HuH-7 (cell line): Measurements from ENCODE around the gene KRTAP3-1.

Source experiments
- DNase-seq: peaks from one replicate; pipeline ENCODE4 v3.0.0; 2011; ENCODE audit warnings: low spot score

KRTAP3-1 gene

DNA sequence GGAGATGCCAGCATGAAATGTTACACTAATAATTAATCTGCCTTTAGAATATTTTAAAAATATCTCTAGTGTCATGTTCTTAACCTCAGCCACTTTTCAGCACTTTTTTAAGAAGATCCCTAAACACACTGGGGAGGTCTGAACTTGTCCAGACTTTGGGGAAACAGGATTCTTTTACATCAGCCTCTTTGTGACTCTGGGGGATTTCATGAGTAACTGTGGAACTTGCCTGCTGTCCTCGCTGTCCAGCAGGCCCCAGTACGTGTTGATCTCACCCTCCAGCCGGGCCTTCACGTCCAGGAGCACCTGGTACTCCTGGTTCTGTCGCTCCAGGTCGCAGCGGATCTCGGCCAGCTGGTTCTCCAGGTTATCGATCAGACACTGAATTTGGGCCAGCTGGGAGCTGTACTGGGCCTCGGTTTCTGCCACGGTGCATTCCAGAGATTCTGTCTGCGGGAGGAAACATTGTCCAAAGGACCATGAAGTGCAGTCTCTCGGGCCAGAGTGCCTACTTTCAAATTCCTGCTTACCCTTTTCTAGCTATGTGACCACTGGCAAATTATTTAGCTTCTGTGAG, 30.3 kb downstream of the KRTAP3-1 start:
- no peak for DNase-seq

DNA sequence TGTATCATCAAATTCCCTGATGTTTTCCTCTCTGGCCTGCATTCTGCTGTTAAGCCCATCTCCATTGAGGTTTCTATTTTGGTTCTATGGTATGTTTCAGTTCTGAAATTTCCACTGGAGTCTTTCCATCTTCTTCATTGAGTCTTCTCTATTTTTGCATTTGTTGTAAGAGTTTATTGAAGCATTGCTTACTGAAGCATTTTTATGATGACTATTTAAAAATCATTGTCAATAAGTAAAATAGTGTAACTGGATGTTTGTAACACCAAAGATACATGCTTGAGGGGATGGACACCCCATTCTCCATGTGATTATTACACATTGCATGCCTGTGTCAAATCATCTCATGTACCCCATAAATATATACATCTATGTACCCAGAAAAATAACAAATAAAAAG, 33.4 kb downstream of the KRTAP3-1 start:
- no peak for DNase-seq

DNA sequence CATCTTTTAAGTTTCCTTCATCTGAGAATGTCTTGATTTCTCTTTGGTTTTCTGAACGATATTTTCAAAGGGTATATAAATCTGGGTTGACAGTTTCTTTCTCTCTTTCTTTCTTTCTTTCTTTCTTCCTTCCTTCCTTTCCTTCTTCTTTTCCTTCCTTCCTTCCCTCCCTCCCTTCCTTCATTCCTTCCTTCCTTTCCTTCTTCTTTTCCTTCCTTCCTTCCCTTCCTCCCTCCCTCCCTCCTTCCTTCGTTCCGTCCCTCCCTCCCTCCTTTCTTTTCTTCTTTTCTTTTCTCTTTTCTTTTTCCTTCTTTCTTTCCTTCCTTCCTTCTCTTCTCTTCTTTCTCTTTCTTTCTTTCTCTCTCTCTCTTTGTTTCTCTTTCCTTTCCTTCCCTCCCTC, 34.6 kb downstream of the KRTAP3-1 start:
- DNase-seq: no peak

DNA sequence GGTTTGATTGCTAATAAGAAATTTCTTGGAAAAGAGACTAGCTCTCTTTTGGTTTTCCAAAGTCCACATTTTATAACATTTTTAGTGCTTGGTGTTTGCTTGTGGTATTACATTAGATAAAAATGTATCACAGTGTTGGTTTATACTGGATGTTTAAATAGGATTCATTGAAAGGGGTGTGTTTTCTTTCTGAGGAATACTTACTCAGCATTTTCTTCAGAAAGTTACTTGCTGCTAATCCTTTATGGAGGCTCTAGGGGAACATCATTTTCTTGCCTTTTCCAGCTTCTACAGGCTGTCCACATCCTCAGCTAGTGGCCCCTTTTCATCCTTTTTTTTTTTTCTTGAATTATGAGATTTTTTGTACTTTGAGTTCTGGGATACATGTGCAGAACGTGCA, 41.3 kb downstream of the KRTAP3-1 start:
- DNase-seq: no peak

DNA sequence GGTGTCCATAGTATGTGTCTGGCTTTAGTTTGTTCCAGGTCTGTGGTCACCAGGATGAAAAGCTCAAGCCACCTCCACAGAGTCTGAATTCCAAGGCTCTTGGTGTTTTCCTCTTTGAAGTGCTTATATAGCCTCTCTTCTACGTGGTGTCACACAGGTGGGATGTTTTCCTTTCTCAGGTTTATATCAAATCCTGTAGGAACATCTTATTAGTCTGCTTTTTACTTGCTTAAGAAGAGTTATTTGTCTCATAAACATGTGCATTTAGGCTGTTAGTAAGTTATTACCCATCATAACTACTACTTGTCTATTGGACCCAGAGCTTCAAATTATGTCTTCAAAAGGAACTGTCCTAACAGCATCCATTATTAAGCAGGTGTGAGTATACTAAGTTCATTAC, 42.1 kb downstream of the KRTAP3-1 start, which contains the start of gene KRT39:
Gene KRT39, minus strand, starts transcription at position 101 of the 400 bp plus-strand sequence. Its CDS starts 92 bp downstream, at position 9.
- DNase-seq: no peak

DNA sequence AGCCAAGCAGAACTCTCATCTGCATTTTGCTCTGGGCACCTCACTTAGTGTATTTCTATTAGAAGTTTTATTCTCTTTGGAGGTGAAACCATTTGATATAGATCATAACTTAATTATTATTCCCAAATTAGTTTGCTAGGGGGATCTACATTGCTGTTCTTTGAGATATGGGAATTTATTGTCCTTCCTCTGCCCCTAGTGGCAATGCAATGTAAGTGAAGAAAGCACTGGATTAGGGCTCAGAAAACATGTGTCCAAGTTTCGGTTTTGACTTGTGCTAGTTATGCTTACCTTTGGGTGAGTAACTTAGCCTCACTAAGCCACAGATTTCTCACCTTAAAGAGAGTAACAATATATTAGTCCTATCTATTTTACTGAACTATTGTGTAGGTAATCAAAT, 45.1 kb downstream of the KRTAP3-1 start:
- DNase-seq: no peak

DNA sequence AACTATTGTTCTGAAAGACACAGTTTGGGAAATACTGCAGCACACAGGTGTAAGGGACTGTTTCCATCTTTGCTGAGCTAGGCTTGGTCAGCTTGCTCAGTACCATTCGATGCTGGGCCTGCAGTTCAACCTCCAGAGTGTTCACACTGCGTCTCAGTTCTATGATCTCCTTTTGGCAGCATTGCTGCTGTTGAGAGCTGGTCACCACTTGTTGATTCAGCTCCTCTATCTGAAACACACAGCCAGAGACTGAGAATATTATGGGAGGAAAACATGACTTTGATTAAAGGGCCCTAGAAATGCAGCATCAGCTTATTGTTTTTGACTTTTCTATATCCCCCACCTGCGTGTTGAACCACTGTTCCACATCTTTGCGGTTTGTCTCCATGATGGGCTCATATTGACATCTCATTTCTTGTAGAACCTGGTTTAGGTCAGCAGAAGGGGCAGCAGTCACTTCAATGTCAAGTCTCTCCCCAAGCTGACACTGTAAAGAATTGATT, 46.8 kb downstream of the KRTAP3-1 start:
- no peak for DNase-seq

DNA sequence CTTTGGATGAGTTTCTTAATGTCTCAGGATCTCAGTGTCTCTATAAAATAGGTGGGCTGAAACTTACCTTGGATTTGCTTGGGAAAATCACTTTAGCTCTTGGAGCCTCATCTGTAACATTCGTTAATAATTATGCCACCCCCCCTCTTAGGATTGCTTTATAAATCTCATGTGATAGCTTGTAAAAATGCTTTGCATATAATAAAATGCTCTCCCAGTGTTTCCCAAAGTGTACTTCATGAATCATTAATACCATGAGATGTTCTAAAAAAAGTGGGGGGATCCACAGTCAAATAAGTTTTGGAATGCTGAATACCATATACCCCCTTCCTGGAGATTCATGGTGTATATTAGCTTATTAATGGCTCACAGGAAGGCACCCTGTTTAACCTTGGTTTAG, 47.3 kb downstream of the KRTAP3-1 start:
- DNase-seq: no peak

DNA sequence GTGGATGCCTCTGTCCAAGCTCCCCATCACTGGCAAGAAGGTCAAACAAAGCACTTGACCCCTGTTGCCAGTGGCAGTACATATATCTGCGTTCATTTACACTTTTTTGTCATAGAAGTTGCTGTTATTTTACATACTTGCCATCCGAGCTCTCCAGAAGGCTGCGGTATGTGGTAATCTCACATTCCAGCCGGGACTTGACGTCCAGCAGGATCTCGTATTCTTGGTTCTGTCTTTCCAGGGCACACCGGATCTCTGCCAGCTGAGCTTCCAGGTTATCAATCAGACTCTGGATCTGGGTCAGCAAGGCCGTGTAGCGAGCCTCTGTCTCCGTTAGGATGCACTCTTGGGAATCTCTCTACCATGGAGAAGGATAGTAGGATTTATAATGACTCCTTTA, 48.8 kb downstream of the KRTAP3-1 start:
- no peak for DNase-seq
